ENCODE results near the gene MUC5B. TPM values are rescaled to one million over a fixed set of nuclear protein-coding genes. Genes with fewer than 3 reads are reported as not detected.
A peak's percentile ranks its signal among the peaks of the same experiment; 100 is the strongest.

The MUC5B gene
- total RNA-seq, 1 donor from 2014 or later: not detected

DNA sequence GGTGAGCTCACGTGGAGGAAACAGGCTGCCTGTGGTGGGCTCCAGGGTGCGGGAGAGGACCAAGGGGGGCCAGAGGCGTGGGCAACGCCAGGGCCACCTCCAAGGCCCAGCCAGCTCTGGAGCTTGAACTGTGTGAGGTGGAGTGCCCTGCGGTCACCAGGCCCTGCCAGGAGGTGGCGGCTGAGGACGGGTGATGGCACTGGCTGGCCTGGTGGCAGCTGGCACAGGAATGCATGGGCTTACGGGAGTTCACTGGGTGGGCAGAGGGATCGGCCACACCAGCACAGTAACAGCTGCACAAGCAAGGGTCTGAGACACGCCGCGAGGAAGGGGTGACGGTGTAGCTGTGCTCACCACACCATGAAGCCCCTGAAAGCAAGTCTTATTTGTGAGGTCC lies 70.8 kb downstream of the MUC5B start:
- no peak for DNase-seq (ENCODE audit: low spot score, unreplicated experiment)
- Mint-ChIP-seq H3K9me3 (ENCODE audit: low read depth) (no peaks in the 10 kb centered on the region), H3K36me3 (ENCODE audit: insufficient read depth) (peaks cover 4% of the 10 kb centered on the region), H3K27me3 (no peaks in the 10 kb centered on the region), H3K27ac (no peak overlapping the region), H3K4me1 (ENCODE audit: low read depth) (no peaks in the 10 kb centered on the region), H3K4me3 (ENCODE audit: low read depth) (no peak overlapping the region)
- TF ChIP-seq, protein P1, sequence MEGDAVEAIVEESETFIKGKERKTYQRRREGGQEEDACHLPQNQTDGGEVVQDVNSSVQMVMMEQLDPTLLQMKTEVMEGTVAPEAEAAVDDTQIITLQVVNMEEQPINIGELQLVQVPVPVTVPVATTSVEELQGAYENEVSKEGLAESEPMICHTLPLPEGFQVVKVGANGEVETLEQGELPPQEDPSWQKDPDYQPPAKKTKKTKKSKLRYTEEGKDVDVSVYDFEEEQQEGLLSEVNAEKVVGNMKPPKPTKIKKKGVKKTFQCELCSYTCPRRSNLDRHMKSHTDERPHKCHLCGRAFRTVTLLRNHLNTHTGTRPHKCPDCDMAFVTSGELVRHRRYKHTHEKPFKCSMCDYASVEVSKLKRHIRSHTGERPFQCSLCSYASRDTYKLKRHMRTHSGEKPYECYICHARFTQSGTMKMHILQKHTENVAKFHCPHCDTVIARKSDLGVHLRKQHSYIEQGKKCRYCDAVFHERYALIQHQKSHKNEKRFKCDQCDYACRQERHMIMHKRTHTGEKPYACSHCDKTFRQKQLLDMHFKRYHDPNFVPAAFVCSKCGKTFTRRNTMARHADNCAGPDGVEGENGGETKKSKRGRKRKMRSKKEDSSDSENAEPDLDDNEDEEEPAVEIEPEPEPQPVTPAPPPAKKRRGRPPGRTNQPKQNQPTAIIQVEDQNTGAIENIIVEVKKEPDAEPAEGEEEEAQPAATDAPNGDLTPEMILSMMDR (IDR thresholded peaks at IDR 0.05; ENCODE audit: unreplicated experiment): peak; percentile 36

DNA sequence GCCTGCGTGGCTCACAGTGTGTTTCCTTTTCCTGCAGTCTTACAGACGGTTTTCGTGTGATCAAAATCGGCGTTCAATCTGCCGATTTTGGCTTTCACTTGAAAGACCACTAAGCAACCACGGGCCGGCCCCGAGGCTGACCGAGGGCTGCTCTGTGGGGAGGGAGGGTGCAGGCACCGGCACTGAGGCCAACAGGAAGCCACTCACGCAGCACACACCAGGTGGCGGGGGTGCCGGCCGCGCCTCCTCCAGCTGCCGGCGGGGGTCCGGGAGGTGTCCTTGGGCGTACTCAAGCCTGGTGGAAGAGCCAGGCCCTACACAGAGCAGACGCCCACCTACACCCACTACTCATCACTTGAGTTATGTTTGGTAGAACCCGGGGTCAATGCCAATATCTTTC lies 72.2 kb downstream of the MUC5B start:
- no peak for DNase-seq (ENCODE audit: low spot score, unreplicated experiment)
- H3K9me3 Mint-ChIP-seq (ENCODE audit: low read depth): no peaks in the 10 kb centered on the region
- H3K27me3 Mint-ChIP-seq: no peaks in the 10 kb centered on the region
- peaks cover 8% of the 10 kb centered on the region for H3K4me1 Mint-ChIP-seq (ENCODE audit: low read depth)
- peaks cover 4% of the 10 kb centered on the region for H3K36me3 Mint-ChIP-seq (ENCODE audit: insufficient read depth)
- H3K27ac Mint-ChIP-seq: no peak overlapping the region
- no peak overlapping the region for H3K4me3 Mint-ChIP-seq (ENCODE audit: low read depth)
- TF ChIP-seq, protein P1 (IDR thresholded peaks at IDR 0.05; ENCODE audit: unreplicated experiment): no peak

DNA sequence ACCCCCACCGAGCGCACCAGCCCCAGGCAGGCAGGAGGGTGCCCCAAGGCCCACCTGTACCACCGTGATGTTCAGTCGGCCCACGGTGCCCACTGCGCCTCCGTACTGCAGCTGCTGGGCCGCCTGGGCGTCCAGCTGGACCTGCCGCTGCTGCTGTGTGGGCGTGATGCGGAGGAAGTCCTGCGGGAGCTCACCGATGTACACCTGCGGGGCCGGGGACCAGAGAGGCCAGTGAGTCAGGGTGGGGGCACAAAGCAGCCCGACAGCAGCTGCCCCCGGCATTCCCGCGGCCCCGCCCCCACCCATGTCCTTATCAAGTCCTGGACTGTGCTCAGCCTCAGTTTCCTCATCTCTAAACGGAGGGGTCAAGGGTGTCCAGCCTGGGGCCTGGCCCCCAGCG lies 72.7 kb downstream of the MUC5B start:
- no peaks in the 10 kb centered on the region for H3K27me3 Mint-ChIP-seq

DNA sequence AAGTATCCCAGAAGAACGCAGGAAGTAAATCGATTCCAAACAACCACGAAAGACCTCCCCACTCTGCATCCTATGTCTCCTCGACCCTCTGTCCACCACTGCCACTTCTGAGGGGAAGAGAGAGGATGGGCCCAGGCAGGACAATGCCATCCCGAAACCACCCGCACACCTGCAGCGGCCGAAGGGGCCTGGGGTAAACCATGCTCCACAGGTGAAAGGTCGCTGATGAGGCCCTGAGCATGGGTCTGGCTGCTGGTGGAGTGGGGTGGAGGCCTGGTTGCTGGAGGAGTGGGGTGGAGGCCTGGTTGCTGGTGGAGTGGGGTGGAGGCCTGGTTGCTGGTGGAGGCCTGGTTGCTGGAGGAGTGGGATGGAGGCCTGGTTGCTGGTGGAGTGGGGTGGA lies 73.4 kb downstream of the MUC5B start:
- TF ChIP-seq, protein P1 (IDR thresholded peaks at IDR 0.05; ENCODE audit: unreplicated experiment): no peak
- H3K4me3 Mint-ChIP-seq (ENCODE audit: low read depth): no peak overlapping the region
- H3K27ac Mint-ChIP-seq: no peak overlapping the region
- DNase-seq (ENCODE audit: low spot score, unreplicated experiment): no peak
- H3K4me1 Mint-ChIP-seq (ENCODE audit: low read depth): peaks cover 11% of the 10 kb centered on the region
- no peaks in the 10 kb centered on the region for H3K9me3 Mint-ChIP-seq (ENCODE audit: low read depth)
- peaks cover 2% of the 10 kb centered on the region for H3K36me3 Mint-ChIP-seq (ENCODE audit: insufficient read depth)
- H3K27me3 Mint-ChIP-seq: no peaks in the 10 kb centered on the region

More for the DNA sequence above, 72.7 kb downstream of the MUC5B start:
- peaks cover 4% of the 10 kb centered on the region for H3K36me3 Mint-ChIP-seq (ENCODE audit: insufficient read depth)
- H3K4me1 Mint-ChIP-seq (ENCODE audit: low read depth): peaks cover 11% of the 10 kb centered on the region
- H3K4me3 Mint-ChIP-seq (ENCODE audit: low read depth): no peak overlapping the region
- no peak for DNase-seq (ENCODE audit: low spot score, unreplicated experiment)
- no peaks in the 10 kb centered on the region for H3K9me3 Mint-ChIP-seq (ENCODE audit: low read depth)
- TF ChIP-seq, protein P1 (IDR thresholded peaks at IDR 0.05; ENCODE audit: unreplicated experiment): no peak
- H3K27ac Mint-ChIP-seq: no peak overlapping the region

DNA sequence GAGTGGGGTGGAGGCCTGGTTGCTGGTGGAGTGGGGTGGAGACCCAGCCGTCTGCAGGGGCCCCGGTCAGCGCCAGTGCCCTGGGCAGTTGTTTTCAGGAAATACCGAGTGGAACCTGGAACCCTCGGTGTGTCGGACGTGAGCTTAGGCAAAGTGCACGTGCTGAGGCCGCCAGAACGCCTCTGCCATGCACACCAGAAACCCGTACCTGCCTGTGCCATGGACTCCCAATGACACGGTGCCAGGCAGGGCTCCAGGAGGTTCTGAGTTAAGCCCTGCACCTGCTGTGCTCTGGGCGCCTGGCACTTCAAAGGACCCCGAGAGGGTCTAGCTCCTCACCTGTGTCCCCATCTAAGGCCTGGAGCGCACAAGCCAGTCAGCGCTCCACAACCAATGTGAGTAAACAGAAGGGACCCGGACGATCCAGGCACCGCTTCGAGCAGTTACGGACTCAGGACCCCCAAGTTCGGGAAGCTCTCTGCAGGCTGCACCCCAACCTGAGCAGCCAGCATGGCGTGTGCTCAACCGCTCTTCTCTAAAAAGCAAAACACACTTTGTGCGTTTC lies 74.2 kb downstream of the MUC5B start:
- H3K27me3 Mint-ChIP-seq: no peaks in the 10 kb centered on the region
- no peaks in the 10 kb centered on the region for H3K9me3 Mint-ChIP-seq (ENCODE audit: low read depth)
- H3K4me1 Mint-ChIP-seq (ENCODE audit: low read depth): peaks cover 11% of the 10 kb centered on the region
- TF ChIP-seq, protein P1 (IDR thresholded peaks at IDR 0.05; ENCODE audit: unreplicated experiment): no peak
- DNase-seq (ENCODE audit: low spot score, unreplicated experiment): no peak
- H3K4me3 Mint-ChIP-seq (ENCODE audit: low read depth): no peak overlapping the region
- no peak overlapping the region for H3K27ac Mint-ChIP-seq
- H3K36me3 Mint-ChIP-seq (ENCODE audit: insufficient read depth): no peaks in the 10 kb centered on the region

All from progenitor cell of endocrine pancreas (in vitro differentiated cells).